Renal cortical epithelial cell (primary cell): Measurements from ENCODE around the gene HSD17B14. TPM values are rescaled to one million over a fixed set of nuclear protein-coding genes. Genes with fewer than 3 reads are reported as not detected.
"Not testable (repeated sequence)": the region's sequence is repeated elsewhere in the genome, so short reads cannot be mapped to it uniquely, and the experiment has no call there.

ENCODE experiments used
- DNase-seq: peaks from one replicate; pipeline ENCODE4 v3.0.0-alpha.2; 2011; ENCODE audit warnings: low read depth
- total RNA-seq: library from RNA; depleted of rRNA; stranded (reverse); fragments of >200 nt; gene quantifications from 2 replicates; pipeline ENCODE4 v1.2.3, GENCODE V29; 2014

Gene HSD17B14
- total RNA-seq, 1 donor from 2014 or later, result 0.60 TPM

GRCh38 chr19:48796298-48797083 is 39.8 kb downstream of the HSD17B14 start:
- DNase-seq, result no peak

DNA sequence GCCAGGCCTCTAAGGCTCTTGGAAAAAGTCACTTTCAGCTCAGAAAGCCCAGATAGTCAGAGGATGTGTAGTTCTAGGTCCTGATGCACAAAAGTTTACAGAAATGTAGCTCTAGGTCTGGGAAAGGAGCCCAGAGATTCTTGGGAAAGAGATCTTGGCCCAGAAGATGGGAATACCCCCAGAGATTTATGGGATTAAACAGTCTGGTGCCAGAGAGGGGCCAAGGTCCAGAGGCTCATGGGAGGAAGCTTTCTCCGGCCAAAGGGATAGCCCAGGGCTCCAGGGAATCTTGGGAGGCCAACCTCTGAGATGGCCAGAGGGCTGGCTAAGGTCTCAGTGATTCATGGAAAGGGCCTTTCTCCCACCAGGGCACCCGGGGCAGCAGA is 40.6 kb downstream of the HSD17B14 start:
- DNase-seq, result no peak

DNA sequence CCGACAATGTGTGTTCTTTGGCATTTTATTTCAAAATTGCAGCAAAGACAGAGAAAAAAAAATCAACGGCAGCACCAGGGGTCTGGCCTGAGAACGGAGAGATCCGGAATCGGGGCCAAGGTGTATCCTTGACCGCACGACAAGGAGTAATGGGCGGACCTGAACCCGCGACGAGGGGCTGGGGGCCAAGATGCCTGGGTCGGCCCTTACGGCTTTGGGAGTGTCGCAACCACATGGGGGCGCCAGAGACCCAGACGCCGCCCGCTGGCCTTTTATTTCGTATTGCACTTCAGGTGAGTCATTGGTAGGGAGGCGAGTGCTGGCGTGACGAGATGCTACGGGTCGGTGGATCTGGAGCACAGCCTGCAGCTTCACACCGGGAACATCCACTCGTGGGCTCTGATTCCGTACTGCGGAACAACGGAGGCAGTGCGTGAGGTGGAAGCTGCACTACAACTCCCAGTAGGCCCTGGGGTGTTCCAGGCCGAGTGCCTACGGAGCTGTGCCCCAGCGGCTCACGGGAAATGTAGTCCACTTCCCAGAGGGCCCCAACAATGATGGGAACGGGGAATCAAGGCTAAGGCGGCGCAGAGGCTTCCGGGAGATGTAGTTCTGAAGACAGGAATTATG is 41.1 kb downstream of the HSD17B14 start:
- DNase-seq, result peak; percentile 90

GRCh38 chr19:48794291-48794690 is 42.0 kb downstream of the HSD17B14 start:
- DNase-seq, result no peak

GRCh38 chr19:48793271-48793670 is 43.0 kb downstream of the HSD17B14 start:
- no peak for DNase-seq

GRCh38 chr19:48787331-48787730 is 49.0 kb downstream of the HSD17B14 start:
- not testable (repeated sequence) for DNase-seq

DNA sequence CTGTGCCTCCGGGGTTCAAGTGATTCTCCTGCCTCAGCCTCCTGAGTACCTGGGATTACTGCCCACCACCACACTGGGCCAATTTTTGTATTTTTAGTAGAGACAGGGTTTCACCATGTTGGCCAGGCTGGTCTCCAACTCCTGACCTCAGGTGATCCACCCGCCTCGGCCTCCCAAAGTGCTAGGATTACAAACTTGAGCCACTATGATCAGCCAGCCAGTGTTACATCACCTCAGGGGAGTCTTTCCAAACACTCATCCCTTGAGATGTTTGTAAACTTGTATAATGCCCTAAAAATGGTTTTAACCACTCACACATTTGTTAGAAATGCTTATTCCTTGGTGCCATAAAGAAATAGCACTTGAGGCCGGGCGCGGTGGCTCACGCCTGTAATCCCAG is 49.9 kb downstream of the HSD17B14 start:
- DNase-seq, result not testable (repeated sequence)

DNA sequence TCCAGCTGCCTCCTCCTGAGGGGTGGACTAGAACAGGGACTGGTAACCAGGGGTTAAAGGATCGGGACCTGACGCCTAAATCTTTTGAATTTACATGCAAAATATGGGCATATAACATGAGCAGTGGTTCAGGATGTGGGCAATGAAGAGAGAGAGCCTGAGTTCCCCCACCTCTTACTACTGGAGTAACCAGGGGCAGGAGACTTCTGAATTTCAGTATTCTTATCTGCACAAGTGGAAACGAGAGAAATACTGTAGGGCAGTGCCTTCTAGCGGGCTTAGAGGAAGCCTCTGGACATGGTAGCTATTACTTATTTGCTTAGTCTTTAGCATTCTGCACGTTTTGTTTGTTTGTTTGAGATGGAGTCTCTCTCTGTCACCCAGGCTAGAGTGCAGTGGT is 51.8 kb downstream of the HSD17B14 start:
- no peak for DNase-seq

DNA sequence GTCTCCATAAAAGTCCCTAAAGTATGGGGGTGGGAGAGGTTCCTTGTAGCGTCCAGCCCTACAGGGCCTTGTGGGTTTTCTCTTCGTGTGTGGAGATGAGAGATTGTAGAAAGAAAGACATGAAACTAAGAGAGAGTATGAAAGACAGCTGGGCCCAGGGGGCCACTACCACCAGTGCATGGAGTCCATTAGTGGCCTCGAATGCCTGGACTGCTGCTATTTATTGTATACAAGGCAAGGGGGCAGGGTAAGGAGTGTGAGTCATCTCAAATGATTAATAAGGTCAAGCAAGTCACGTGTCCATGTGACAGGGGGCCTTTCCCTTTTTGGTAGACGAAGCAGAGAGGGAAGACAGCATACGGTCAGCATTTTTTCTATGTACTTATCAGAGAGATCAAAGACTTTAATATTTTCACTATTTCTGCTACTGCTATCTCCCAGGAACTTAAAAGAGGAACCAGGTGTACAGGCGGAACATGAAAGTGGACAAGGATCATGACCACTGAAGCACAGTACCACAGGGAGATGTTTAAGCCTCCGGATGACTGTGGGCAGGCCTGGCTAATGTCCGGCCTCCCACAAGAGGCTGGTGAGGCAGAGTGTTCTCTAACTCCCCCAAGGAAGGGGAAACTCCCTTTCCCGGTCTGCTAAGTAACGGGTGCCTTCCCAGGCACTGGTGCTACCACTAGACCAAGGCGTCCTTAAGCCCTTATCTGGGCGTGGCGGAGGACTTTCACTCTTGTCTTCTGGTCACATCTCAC is 55.5 kb downstream of the HSD17B14 start:
- peak; percentile 69 for DNase-seq

GRCh38 chr19:48779636-48780035 is 56.7 kb downstream of the HSD17B14 start:
- no peak for DNase-seq

DNA sequence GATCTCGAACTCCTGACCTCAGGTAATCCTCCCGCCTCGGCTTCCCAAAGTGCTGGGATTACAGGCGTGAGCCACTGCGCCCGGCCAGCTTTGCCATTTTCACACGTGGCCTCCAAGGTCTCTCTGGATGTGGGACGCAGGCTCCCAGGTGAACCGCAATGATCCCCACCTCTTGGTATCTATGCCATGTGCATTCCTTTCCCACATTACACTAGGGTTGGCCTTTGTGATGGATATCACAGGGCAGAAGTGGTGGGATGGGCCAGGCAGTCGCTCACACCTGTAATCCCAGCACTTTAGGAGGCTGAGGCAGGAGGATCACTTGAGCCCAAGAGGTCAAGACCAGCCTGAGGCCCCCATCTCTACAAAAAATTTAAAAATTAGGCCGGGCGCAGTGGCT is 58.6 kb downstream of the HSD17B14 start:
- no peak for DNase-seq

- DNase-seq, result no peak
These were observed 59.2 kb downstream of the HSD17B14 start for GRCh38 chr19:48777139-48777538.

DNA sequence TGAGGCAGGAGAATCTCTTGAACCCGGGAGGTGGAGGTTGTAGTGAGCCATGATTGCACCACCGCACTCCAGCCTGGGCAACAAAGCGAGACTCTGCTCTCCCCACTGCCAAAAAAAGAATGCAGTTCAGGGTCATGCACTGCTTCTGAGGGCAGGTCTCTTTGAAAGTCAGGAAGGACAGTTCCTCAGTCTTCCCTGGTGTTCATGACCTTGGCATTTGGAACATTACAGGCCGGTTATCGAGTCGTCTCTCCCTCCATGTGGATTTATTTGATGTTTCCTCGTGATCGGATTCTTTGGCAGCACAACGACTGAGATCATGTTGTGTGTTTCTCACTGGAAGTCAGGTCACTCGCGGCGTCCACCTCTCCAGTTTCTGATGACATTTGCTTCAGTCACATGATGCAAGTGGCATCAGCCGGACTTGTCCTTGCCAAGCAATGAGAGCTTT is 63.8 kb downstream of the HSD17B14 start:
- peak; percentile 19 for DNase-seq

- no peak for DNase-seq
These were observed 65.4 kb downstream of the HSD17B14 start for GRCh38 chr19:48770734-48771472.

GRCh38 chr19:48770266-48770665 is 66.0 kb downstream of the HSD17B14 start:
- no peak for DNase-seq

DNA sequence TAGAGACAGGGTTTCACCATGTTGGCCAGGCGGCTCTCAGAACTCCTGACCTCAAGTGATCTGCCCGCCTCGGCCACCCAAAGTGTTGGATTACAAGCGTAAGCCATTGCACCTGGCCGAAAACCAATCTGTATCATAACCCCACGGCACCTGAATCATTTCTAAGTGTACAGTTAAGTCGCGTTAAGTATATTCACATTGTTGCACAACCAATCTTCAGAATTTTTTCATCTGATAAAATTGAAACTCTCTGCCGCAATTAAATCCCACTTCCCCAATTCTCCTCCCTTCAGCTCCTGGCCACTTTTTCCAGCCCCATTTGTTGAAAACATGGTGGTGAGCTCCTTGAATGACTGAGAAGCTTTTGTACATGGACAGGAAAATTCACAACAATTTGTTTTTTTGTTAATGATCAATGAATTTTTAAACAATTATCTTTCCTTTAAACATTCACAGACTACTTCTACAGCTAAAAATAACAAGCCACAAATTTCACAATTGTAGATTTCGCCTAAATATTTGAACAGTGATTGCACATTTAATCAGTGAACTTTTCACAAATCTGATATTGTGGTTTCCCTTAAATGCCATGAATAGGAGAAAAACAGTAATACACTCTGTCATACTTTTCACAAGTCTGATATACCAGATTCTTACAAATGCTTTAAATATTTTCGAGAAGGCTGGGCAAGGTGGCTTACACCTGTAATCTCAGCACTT is 67.1 kb downstream of the HSD17B14 start:
- peak; percentile 67 for DNase-seq

DNA sequence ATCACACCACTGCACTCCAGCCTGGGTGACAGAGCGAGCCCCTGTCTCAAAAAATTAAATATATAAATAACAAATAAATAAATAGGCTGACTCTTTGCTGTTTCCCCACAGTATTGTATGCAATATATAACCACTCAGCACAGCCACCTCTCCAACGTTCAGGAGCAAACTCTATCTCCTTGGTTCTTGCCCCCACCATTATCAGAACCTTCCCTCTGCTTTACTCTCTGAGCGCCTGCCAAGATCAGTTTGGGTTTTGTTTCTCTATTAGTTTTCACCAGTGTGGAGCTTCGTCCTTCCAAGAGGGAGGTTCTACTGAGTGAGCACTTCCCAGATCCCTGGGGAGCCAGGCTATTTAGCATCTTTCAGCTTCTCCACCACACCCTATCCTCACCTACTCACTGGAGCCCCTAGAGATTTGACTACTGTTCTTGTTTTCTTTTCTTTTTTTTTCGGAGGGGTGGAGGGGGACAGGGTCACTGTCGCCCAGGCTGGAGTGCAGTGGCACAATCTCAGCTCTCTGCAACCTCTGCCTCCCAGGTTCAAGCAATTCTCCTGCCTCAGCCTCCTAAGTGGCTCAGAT is 68.0 kb downstream of the HSD17B14 start:
- DNase-seq, result not testable (repeated sequence)

- DNase-seq, result not testable (repeated sequence)
These were observed 70.5 kb downstream of the HSD17B14 start for GRCh38 chr19:48765816-48766215.
